Measurements from ENCODE around the gene PTPRA.
"Not testable (repeated sequence)": the region's sequence is repeated elsewhere in the genome, so short reads cannot be mapped to it uniquely, and the experiment has no call there.

PTPRA gene

DNA sequence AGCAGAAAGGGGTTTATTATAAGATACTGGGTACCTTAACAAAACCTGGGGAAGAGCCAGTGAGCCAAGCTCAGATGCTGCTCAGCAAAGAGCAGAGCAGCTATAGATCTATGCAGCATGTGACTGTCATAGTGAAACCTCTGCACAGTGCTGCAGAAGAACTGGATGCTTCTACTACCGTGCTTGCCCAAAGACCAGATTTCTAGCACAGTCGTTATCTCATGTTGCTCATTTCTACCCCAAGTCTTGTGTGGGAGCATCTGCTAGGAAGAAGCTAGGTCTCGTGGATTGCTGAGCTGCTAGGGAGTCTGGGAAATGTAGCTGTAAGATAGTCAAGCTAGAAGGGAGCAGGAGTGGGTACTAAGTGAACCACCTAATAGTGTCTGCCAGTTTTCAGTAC is 138.5 kb downstream of the PTPRA start:
- DNase-seq = no peak

DNA sequence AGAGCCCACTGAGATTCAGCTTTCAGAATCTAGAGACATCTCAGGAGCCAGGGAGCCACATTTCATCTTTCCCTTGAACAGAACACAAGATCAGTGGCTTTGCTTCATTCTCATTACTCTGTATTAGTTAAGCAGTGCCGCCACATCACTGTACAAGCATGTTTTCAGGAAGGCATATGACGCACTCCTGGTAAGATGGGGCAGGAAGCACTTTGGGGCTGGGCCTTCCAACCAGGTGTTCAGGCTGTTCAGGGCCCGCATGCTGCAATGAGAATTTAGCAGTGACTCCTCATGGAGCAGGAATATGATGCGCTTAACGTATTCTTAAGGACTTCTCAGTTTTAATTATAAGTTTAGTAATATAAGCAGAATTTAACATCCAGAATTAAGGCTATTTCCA is 140.5 kb downstream of the PTPRA start:
- no peak for DNase-seq

DNA sequence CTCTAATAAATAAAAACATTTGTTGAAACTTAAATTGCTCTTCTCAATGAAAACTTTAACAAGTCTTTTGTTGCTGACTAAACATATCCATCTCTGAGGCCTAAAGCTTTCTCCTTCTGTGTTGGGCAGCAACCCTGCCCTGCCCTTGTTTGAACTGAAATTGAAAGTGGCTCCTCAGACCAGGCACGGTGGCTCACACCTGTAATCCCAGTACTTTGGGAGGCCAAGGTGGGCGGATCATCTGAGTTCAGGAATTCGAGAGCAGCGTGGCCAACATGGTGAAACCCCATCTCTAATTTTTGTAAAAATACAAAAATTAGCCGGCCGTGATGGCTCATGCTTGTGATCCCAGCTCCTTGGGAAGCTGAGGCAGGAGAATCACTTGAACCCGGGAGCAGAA is 140.9 kb downstream of the PTPRA start:
- no peak for DNase-seq

DNA sequence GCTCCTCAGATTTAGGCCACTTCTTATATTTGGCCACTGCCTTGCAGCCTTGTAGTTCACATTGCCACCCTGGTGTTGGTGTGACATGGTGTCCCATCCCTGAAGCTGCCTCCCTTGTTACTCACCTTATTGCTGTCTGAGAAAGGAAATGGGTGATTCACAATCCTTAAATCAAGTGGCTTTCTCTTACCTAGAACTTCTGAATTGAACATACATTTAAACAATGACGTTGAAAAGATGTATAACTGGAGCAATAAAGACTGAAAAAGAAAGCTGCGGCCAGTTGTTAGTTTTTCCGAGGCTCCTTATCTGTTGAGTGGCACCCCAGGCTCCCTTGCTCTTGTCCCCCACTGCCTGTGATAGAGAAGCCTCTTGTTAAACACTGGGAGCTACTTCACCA is 141.4 kb downstream of the PTPRA start:
- DNase-seq = no peak

DNA sequence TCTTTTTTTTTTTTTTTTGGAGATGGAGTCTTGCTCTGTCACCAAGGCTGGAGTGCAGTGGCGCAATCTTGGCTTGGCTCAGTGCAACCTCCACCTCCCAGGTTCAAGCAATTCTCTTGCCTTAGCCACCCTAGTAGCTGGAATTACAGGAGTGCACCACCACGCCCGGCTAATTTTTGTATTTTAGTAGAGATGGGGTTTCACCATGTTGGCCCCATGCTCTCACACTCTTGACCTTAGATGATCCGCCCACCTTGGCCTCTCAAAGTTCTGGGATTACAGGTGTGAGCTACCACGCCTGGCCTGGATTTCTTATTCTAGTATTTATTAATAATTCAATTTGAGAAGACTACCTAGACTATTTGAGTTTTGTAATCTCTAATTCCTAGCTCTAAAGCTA is 142.0 kb downstream of the PTPRA start:
- not testable (repeated sequence) for DNase-seq

DNA sequence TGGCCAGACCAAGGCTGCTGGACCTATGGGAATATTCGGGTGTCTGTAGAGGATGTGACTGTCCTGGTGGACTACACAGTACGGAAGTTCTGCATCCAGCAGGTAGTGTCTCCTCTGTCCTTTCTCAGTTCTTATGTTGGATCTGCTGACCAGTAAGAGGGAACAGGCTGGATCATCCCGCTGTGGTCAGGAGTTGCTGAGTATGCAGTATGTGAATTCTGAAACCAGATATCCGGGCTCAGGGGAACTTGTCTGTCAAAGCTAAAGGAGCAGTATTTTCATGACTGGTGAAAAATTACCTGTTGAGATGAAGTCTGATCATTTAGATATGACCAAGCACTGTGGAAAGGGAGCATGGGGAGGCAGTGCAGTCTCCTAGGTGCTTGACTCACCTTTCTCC is 148.0 kb downstream of the PTPRA start:
- no peak for DNase-seq

DNA sequence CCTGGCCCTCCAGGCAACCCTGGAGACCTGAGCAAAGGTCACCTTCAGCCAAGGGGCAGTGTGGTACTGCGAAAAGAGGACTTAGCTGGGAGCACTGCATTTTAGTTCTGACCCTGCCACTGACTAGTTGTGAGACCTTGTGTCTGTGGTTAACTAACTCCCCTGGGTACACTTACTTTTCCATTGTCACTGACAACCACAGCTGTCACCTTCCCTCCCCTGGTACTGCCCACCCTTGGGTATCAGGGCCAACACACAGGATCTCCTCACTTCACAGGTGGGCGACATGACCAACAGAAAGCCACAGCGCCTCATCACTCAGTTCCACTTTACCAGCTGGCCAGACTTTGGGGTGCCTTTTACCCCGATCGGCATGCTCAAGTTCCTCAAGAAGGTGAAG is 148.5 kb downstream of the PTPRA start:
- no peak for DNase-seq

DNA sequence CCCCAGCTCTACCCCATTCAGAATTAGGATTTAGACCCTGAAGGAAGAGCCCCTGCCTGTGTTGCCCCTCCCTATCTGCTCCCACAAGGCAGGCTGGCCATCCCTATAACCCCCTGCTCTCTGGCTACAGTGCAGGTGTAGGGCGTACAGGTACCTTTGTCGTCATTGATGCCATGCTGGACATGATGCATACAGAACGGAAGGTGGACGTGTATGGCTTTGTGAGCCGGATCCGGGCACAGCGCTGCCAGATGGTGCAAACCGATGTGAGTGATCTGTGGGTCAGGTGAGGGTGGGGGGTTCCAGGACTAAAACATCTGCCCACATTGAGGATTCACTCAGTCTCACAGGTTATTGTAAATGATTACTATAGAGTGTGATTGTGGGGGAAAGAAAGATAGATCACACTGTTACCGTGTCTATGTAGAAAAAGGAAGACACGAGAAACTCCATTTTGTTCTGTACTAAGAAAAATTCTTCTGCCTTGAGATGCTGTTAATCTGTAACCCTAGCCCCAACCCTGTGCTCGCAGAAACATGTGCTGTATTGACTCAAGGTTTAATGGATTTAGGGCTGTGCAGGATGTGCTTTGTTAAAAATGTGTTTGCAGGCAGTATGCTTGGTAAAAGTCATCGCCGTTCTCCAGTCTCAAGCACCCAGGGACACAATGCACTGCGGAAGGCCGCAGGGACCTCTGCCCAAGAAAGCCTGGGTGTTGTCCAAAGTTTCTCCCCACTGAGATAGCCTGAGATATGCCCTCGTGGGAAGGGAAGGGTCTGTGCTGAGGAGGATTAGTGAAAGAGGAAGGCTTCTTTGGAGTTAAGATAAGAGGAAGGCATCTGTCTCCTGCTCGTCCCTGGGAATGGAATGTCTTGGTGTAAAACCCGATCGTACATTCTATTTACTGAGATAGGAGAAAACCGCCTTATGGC is 149.5 kb downstream of the PTPRA start:
- DNase-seq = not testable (repeated sequence)

DNA sequence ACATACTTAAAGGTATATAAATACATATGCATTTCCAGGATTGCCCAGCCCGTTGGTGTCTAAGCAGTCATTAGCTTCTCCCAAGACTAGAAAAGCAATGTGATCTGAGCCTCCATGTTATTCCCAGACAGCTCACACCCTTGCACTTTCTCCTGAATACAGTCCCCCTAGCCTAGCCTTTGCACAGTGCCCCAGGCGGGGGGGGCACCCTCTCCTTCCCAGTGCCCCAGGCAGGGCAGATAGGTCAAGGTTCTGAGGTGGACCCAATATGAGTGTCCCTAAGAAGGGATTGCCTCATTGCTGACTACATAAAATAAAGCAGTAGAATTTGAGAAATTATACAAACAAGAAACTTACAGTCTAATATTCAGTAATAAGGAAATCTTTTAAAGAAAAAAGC is 154.7 kb downstream of the PTPRA start:
- DNase-seq = no peak

DNA sequence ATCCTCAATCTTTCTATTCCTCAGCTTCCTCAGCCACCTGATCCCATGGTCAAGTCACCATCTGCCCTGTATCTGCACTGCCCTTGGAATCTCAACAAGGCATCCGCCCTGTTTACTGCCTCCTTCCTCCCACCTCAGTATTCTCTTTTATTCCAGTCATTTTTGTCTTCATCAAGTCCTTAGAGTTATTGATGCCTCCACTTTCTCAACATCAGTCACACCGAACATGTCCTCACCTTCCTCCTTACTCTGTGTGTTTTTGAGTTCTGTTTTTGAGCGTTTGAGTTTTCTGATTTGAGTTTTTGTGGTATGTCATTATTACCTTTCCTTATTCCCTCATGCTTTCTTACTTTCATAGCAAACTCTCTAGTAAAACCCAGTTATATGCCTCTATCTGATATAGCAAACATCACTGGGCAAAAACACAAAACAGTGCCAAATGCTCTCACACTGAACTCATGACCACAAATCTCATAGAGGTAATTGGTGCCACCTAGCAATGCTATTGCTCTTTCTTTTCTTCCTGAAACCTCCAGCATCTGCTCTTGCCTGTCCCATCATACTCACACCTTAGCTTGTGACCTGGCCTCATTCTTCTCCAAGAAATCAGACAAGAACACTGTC is 158.4 kb downstream of the PTPRA start:
- no peak for DNase-seq

DNA sequence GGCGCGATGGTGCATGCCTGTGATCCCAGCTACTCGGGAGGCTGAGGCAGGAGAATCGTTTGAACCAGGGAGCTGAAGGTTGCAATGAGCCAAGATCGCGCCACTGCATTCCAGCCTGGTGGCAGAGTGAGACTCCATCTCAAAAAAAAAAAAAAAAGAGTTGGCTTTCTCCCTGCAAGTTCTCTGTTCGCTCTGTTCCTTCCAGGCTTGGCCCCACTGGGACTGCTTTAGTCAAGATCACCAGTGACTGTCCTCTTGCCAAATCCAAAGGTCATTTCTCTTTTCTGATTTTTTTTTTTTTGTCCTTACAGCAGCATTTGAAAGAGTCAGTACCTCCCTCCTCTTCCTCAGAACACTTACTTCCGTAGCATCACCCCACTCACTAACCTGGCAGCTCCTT is 159.3 kb downstream of the PTPRA start:
- no peak for DNase-seq

DNA sequence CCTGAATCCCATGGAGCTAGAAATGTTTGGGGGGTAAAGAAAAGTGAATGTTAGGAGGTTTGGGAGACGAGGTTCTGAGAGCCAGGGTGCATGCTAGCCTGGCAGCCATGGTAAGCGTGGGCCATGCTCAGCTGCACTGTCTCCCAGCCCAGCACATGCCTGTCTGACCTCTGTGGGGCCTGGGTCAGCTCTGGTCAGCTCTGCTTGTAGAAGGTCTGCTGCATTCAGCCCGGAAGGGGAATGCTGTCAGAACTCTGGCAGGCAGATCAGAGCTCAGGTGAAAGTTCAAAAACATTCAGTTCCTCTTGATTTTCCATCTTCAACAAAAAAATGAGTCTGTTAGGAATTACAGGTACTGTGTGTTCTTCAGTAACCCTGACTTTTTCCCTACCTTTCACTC is 164.4 kb downstream of the PTPRA start:
- DNase-seq = no peak

DNA sequence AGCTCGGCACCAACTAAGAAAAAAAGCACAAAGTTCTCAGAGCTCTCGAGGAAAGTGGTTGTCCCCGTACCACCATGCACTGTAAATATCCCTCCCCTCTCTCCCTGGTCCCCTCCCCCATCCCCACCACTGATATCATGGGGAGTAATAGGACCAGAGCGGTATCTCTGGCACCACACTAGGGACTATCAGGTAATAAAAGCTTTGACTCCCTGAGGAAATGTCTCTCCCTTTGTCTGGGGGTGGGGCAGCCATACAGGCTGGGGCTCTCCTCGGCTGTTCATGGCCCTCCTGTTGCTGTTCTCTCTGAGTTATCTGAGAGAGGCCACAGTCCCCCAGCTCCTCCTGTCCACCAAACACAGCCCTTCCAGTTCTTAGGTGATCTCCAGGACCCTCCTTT is 165.2 kb downstream of the PTPRA start:
- DNase-seq = no peak

DNA sequence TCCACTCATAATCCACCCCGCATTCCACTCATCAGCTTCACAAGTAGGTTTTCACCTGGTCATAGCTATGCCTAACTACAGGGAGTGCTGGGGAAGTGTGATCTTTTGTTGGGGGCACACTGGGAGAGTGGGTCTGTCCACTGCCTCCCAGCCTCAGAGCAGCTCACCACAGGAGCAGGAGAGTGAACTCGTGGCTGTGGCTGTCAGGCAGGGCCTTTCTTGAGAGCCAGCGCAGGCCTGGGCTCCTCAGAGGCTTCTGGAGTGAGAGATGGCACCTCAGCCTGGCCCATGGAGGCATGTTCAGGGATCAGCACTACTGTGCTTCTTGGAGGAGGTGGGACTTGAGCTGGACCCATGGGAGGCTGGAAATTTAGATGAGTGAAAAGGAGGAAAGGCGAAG is 166.1 kb downstream of the PTPRA start:
- DNase-seq = no peak

DNA sequence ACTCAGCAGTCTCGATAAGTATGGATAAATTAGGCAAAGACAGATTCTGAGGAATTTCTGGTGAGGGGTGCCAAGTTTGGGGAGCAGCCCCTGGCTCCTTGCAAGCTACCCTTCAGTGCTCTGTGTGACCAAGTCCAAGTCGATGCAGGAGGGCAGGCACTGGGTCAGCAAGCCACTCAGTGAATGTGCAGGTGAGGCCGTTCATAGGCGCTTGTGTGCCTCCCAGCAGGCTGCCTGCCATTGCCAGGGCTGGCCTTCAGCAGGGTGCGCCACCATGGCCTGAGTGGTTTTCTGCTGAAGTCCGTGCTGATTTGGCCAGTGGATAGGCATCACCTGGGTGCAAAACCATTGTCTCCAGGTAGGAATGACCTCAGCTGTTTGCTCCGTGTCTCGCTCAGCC is 166.8 kb downstream of the PTPRA start:
- no peak for DNase-seq

DNA sequence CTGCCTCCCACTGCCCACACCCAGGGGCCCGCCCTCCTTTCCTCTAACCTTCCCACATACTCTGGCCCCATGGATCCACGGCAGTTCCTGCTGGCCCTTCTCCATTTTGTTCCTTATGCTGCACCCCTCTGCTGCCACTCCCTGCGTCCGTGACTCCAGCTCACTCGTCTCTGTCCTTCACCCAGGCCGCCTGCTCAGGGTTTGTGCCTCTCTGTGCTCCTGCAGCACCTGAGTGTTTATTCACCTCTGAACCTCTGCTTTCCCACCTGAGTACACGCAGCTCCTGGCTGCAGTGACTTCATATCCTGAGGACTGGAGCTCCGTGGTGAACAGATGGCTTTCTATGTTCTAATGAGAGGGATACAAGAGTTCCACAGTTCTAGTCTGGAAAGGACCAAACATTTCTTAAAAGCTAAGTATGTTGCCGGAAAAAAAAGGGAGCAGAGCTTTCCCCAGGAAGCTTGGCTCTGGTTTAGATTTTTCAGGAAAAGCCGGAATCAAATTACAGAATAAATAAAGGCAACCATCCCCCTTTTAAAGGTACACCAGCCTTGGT is 168.7 kb downstream of the PTPRA start:
- DNase-seq = no peak

DNA sequence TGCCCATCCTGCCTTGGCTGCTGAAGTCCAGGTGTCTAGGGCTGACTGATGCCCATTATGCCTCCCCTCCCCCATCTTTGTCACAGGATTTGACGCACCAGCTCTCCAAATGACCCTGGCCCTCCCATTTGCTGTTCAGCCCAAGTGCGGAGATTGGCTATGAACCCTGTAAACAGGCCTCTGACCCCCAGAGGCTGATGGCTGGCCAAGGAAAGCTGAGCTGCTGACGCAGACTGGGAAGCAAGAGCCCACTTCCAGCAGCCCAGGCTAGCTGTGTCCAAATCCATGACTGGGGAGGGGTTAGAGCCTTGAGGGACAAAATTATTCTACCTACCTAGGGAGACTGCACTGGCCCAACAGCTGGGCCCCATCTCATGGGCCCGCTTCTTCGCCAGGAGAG is 169.3 kb downstream of the PTPRA start:
- no peak for DNase-seq

DNA sequence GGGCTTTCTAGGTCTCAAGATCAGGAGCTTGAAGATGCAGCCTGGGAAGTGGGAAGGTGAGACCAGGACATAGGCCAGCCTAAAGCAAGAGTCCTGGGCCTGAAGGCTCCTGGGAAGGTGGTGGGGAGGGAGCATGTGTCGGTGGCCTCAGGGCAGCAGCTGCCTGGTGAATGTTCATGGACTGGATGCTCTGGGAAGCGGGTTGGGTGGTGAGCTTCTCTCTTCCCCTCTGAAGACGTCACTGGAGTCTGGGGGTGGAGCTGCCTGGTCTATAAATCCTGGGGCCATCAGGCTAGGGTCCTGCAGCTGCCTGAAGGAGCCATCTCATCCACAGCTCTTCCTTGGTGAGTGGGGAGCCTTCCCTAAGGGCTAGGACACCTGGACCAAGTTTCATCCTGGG is 170.0 kb downstream of the PTPRA start, which contains the start of gene GNRH2:
Gene GNRH2 (plus strand): TSS at position 301 of the 400 bp plus-strand sequence. CDS start 793 bp downstream, outside the sequence.
- DNase-seq = no peak

DNA sequence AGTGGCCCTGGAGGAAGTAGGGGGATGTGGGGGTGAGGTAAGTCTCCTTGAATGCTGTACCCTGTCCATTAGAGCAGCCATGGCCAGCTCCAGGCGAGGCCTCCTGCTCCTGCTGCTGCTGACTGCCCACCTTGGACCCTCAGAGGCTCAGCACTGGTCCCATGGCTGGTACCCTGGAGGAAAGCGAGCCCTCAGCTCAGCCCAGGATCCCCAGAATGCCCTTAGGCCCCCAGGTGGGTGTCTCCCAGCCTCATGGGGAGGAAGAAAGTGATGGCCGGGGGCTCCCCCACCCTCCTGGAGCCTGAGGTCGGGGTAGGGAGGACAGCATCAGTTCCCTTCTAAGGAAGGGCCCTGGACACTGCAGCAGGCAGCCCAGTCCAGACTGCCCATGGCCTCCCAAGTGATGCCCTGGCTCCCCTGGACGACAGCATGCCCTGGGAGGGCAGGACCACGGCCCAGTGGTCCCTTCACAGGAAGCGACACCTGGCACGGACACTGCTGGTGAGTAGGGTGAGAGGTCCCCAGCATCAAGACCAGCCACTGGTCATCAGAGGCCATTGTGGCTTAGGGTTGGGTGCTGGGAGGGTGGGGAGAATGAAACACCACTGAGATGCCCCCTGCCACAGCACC is 171.2 kb downstream of the PTPRA start:
- no peak for DNase-seq

DNA sequence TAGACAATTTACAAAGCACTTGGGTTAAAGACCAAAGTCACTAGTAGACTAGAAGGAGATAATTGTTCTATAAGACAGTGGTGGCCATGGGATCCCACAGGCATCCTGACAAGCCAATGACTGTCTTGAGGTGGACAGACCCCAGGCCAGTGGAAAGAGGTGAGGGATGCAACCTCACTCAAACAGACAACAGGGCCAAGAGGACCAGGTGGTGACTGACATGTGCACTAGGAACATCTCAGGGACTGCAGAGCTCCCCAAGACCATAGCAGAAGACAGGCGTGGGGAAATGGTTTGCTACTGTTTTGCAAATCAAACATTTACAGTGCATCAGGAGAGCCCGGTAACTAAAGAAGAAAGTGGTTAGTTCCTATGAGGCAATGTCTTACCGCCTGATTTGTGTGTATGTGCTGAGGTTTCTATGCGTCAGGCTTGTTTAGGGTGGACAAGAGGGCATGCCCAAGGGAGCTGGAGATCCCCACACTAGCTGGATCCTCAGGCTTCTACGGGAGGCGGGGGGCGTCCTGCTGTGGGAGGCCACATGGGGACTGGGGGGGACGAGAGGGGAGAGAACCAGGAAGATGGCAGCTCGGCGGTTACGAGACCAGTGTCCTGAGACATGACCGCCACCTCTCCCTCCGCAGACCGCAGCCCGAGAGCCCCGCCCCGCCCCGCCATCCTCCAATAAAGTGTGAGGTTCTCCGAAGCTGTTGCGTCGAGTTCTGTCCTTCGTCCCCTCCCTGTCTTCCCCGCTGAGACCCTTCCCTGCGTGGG is 171.9 kb downstream of the PTPRA start:
- peak; percentile 74 for DNase-seq

DNA sequence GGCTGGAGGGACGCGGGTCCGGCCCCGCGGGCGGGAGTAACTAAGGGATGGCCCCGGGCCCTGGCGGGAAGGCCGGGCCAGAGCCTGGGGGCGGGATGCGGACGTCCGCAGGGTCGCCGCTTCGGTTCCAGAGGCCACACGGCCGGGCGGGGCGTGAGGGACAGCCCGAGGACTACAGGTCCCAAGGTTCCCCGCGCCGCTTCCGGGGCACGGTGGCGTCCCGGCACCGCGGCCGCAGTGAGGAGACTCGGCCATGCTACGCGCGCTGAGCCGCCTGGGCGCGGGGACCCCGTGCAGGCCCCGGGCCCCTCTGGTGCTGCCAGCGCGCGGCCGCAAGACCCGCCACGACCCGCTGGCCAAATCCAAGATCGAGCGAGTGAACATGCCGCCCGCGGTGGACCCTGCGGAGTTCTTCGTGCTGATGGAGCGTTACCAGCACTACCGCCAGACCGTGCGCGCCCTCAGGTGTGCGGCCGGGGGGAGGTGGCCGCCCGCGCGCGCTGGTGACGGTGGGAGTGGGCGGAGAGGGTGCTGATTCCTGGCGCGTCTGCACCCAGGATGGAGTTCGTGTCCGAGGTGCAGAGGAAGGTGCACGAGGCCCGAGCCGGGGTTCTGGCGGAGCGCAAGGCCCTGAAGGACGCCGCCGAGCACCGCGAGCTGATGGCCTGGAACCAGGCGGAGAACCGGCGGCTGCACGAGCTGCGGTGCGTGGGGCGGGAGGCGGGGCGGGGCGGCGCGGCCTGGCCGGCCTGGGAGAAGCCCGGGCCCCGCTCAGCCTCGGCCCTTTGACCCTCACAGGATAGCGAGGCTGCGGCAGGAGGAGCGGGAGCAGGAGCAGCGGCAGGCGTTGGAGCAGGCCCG is 172.8 kb downstream of the PTPRA start, which contains the start of gene MRPS26:
Gene MRPS26 (plus strand): TSS at position 237 of the 861 bp plus-strand sequence. CDS start 17 bp downstream, at position 254.
- peak; percentile 74 for DNase-seq
